SKM-1 (cell line): ENCODE data around the gene VGF.

Experiments
- DNase-seq: peaks from one replicate; lab custom pipeline; 2025; ENCODE audit not compliant: unreplicated experiment; lab: John Stamatoyannopoulos, UW

The VGF gene

DNA sequence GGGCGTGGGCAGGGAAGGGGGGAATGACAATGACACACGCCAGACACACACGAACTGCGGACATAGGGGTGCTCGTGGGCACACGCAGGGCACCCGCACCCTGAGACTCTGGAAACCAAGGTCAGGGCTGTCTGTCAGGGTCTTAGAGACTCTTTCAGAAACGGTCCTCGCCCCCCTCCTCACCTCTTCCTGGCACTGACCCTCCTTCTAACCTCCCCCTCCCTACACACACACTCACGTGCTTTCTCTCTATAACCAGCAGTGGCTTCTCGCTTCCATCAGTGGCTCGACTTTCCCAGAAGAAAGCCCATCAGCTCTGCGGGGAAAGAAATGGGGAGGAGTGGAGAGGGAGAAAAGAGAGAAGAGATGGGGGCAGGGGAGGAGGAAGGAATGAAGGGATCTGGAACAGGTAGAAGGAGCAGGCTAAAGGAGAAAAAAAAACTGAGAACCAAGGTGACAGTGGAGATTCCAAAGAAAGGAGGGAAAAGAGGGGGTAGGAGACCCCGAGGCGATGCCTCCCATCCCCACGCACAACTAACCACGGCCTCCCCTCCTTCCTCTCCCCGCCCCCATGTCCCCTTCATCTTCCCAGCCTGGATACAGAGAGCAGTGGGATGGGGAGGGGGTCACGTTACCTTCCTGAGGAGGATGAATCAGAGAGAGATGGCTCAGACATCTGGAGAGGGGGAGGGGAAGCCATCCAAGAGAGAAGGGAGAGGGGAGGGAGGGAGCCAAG, 1.7 kb upstream of the VGF start:
- no peak for DNase-seq

DNA sequence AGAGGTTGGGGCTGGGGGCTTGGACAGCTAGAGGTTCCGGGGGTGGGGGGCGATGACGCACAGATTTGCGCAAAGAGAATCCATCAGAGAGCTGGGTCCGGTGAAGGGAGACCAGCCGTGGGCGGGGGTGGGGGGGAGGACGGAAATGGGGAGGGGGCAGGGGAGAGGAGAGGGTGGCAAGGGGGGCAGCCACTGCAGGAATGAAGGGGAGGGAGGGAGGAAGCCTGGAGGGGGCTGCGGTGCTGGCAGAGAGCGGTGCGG, 1.2 kb upstream of the VGF start:
- DNase-seq = no peak

DNA sequence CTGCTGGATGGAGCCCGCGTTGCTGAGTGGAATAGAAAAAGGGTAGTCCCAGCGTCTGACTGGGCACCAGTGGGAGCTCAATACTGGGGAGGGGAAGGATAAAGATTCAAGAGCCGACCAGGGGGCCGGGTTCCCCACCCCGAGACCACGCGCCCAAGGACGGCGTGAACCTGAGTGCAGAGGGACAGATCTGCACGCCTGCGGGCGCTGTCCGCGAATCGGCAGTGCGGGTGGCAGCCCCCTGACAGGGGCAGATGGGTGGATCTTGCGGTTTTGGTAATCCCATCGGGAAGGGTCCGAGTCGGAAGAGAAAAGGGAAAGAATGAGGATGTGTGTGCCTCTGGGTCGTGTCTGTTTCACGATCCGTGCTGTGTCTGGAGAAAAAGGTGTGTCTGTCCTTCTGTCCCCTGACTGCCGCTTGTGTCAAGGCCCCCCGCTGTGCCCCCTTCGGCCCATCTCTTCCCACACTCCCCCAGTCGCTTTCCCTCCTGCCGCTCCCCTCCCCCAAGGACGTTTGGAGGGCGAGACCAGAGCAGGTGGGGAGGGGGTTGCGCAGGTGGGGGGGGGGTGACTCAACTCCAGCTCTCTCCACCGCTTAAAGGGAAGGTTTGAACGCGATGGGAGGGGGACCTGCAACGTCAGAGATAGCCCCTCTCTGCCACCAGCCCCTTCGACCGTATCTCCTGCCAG, 734 bp upstream of the VGF start:
- DNase-seq = no peak

DNA sequence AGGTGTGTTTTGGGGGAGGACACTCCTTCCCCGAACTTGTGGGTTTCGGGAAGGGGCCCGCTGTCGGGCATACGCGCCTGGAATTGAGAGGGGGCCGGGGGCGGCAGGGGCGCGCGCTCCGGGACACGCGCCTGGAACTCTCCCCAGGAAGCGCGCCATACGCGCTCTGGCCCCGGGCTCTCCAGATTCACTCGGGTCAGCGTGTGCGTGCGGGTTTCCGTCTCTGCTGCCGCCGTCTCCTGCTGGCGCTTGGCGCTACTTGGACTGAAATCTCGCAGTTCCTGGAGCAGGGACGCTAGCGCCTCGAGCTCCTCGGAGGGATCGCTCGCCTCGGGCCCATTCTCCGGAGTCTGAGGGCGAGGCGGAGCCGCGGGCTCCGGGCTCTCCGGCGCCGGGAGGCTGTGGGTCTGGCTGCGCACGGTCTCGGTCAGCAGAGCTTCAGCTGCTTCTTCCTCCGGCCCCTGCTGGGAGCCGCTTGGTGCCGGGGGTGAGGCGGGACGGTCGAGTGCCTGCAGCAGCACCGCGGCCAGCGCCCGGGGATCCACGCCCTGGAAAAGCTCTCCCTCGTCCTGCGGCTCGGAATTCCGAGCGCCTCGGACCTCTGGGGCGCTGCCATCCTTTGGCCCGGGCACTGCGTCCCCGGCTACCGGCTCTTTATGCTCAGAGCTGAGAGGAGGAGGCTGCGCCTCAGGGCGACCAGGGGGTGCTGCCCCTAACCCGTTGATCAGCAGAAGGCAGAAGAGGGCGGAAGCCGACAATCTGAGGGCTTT, 1.1 kb downstream of the VGF start:
- DNase-seq = no peak

GRCh38 chr7:101163279-101164070, 1.9 kb downstream of the VGF start:
- no peak for DNase-seq

- no peak for DNase-seq
These were observed 2.7 kb downstream of the VGF start for GRCh38 chr7:101162551-101163278.

DNA sequence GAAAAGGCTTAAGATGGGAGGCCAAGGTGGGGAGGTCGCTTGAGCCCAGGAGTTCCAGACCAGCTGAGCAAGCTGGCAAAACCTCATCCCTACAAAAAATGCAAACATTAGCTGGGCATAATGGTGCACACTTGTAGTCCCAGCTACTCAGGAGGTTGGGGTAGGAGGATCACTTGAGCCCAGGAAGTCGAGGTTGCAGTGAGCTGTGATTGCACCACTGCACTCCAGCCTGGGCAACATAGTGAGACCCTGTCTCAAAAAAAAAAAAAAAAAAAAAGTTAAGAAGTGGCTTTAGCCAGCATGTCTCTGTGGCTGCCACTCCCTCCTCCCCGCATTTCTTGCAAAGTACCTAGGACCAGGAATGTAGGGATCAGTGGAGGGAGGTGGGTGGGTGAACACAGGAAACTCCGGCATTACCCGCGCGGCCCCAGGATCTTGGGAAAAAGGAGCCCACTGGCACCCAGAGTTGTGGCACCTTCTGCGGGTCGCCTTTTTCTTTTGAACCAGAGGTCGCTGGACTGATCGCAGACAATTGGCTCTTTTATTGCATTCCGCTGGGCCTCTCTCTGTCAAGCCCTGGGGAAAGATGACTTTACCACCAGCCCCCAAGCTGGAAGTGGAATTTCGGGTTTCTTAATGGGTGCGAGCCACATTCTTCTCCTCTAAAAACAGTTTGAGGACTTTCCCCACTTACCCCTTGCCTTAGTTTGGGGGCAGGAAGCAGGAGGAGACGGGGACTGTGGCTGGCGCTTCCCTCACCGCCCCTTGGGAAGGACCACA, 3.5 kb downstream of the VGF start:
- DNase-seq = no peak

DNA sequence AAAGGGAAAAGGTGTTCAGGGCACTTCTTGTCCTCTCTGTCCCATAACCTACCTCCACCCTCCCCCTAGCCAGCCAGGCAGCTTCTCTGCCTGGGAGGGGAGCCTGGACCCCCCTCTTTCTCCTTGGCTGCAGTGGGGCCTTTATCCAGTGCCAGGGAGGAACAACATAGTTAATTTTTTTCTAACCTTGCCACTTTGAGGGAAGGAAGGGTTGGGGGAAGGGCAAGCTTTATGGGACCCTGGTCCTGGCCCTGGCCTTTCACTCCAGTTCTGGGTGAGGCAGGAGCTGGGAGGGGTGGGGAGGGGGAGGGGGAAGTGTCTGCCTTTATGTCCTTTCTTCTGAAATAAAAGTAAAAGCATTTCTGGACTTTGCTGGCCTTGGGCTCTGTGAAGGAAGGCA, 4.5 kb downstream of the VGF start:
- no peak for DNase-seq

GRCh38 chr7:101159696-101160674, 5.4 kb downstream of the VGF start:
- no peak for DNase-seq

- no peak for DNase-seq
These were observed 8.3 kb downstream of the VGF start for GRCh38 chr7:101156866-101157589.

DNA sequence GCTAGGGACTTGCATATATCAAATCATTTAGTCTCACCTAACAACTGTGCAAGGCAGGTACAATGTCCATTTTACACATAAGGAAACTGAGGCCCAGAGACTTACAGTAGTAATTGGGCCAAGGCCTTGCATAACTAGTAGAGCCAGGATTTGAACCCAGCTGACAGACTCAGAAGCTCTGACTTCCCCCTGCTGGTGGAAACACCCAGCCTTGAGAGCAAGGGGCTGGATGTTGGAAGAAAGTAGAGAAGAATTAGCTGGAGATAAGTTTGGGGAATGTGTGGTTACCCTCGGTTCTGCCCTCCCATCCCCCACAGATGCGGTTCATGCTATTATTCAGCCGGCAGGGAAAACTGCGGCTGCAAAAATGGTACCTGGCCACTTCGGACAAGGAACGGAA, 9.1 kb downstream of the VGF start:
- DNase-seq = no peak

DNA sequence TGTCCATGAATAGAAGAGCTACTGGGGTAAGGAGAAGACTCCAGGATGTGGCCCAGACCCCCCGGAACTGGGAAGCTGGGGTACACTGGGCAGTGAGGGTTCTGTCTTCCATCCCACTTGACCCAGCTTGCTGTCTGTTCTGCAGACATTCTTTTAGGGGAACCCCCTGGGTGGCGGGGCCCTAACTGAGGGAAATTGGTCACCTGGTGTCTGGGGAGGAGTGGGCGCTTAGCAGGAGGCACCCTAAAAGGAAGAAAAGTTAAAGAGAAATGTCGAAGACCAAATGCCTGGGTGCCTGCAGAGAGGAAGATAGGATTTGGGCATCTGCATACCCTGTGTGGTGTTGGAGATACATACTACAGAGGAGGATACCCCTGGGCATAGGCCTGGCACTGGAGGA, 10.1 kb downstream of the VGF start:
- DNase-seq = no peak

DNA sequence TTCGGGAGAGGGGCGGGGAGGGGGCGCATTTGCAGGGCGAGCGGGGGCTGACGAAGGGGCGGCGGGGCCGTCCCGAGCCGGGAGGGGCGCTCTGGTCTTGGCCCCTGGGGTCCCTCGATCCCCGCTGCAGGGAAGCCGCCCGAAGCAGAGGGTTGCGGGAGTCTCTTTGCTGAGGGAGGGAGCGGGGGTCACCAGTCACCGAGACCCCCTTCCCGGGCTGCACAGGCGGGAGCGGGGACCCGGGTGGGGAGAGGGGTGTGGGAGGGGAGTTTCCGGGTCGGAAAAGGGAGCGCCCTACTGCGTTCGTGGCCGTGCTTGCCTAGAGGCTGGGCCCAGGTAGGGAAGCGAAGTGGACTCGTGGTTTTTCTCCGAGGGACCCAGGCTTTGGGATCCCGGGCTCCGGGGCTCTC, 10.7 kb downstream of the VGF start:
- no peak for DNase-seq

DNA sequence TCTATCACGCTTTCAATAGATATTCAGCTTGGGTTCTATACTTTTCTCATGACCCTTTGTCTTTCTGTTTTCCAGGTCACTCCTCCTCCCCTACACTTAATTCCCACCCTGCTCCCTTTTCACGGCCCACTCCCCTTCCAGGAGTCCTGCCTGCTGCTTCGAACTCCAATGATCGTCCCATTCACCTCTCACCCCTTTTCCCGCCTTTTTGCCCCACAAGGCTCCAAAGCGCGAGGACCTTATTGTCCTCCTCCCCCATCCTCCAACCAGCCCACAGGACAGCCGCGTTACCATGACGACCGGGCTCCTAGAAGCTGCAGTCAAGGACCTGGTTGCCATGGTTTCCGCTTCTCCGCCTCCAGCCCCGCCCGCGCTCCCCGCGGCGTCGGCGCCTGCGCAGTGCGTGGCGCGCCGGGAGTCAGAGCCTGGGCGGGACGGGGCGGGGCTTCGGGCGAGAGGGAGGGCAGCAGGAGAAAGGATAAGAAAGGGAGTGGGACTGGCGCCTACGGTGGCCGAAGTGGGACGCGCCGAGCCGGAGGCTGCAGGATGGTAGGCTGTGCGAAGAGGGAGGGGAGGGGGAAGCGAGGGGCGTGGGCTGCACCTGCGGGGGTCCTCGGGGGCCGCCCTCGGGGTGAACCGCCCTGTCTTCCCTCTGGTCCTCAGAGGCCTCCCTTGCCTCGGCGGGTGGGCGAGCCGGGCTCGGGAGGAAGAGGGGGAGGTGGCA, 11.2 kb downstream of the VGF start, which contains the start of gene AP1S1:
Gene AP1S1, plus strand, starts transcription at position 508 of the 724 bp plus-strand sequence. Its CDS starts 39 bp downstream, at position 547.
- peak; percentile 89 for DNase-seq

DNA sequence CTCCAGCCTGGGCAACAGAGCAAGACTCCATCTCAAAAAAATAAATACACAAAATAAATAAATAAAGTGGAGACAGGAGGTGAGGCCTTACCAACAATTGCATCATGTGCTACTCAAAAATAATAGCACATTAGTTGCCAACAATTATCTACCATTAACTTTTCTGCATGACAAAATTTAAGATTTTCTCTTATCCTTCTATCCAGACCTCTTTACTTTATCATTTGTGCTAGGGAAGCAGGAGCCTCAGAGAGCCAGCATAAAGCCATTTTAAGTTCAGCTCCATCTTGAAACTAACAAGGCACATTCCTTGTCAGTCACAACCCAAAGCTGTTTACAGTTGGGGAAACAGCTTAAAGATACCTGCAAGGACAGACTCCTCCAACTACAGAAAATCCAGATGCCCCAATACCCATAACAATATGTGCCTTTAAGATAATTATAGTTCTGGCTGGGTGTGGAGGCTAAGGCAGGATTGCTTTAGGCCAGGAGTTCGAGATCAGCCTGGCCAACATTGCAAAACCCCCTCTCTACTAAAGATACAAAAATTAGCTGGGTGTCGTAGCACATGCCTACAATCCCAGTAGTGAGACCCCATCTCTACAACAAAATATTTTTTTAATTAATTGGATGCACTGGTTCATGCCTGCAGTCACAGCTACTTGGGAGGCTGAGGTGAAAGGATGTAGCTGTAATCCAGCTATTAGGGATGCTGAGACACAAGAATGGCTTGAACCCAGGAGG, 13.3 kb downstream of the VGF start:
- no peak for DNase-seq

DNA sequence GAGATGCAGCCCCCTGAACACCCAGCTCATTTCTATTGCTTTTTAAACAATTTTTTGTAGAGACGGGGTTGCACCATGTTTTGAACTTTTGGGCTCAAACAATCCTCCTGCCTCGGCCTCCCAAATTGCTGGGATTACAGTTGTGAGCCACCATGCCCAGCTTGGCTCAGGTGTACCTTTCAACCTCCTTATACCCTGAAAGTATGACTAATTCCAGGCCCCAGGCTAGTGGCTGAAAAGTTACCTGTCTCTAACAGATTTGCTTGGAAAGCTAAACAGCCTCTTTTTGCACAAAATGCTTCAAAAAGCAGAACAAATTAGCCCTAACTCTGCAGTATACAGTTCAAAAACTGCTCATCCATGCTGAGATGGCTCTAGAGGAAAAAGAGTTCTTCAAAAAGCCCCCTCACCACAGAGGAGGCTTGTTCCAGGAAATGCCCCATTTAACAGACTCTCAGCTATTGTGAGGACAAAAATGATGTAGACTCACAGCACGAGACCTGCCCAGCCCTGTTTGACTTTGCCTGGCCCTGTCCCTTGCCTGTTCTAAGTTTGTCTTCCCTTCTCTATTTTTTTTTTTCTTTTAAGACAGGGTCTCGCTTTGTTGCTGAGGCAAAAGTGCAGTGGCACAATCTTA, 24.5 kb downstream of the VGF start:
- no peak for DNase-seq
